Thyroid gland (tissue), 4 donors: ENCODE measurements around the gene TRIM61.

Source experiments
- POLR2A ChIP-seq, 2 donors: fragments of 450-650 bp; IDR thresholded peaks; one replicate each; pipeline ENCODE4 v1.6.1; 2017; ENCODE audit warnings: antibody characterized with exemption in 2 of 2, mild to moderate bottlenecking in 2 of 2, moderate library complexity in 1 of 2
- TF ChIP-seq, protein P1 (sequence below), 6 experiments: fragments of 200-600 bp in 3 of 6; fragments of 450-650 bp in 3 of 6; sonication (generic) in 3 of 6; IDR thresholded peaks; one replicate each; pipeline ENCODE4 v1.5.1; 2016 to 2019; ENCODE audit warnings: antibody characterized with exemption in 6 of 6, mild to moderate bottlenecking in 2 of 6, inconsistent platforms in 1 of 6, moderate library complexity in 1 of 6

DNA sequence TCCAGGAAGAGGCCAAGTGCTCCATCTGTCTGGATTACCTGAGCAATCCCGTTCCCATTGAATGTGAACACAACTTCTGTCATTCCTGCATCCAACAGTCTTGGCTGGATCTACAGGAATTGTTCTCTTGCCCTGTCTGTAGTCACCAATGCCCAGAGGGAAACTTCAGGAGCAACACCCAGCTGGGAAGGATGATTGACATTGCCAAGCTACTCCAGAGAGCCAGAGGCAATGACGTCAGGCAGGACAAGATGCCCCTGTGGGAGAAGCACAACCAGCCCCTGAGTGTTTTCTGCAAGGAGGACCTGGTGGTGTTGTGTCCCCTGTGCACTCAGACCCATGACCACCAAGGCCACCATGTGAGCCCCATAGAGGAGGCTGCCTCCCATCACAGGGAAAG, 33.0 kb upstream of the TRIM61 start:
- no peak for TF ChIP-seq POLR2A (IDR thresholded peaks at IDR 0.05)
- TF ChIP-seq, protein P1, sequence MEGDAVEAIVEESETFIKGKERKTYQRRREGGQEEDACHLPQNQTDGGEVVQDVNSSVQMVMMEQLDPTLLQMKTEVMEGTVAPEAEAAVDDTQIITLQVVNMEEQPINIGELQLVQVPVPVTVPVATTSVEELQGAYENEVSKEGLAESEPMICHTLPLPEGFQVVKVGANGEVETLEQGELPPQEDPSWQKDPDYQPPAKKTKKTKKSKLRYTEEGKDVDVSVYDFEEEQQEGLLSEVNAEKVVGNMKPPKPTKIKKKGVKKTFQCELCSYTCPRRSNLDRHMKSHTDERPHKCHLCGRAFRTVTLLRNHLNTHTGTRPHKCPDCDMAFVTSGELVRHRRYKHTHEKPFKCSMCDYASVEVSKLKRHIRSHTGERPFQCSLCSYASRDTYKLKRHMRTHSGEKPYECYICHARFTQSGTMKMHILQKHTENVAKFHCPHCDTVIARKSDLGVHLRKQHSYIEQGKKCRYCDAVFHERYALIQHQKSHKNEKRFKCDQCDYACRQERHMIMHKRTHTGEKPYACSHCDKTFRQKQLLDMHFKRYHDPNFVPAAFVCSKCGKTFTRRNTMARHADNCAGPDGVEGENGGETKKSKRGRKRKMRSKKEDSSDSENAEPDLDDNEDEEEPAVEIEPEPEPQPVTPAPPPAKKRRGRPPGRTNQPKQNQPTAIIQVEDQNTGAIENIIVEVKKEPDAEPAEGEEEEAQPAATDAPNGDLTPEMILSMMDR (IDR thresholded peaks at IDR 0.05), result no peak
